ENCODE data around the gene PCGF3.

The PCGF3 gene

GRCh38 chr4:709348-709747 lies 3.7 kb downstream of the PCGF3 start:
- H3F3A ChIP-seq (ENCODE audit: low read depth): no peaks in the 10 kb centered on the region
- H3K9ac ChIP-seq (ENCODE audit: low read depth, low read length, poor library complexity, severe bottlenecking): no peak overlapping the region
- TF ChIP-seq CTCF (conservative IDR thresholded peaks at IDR 0.05; ENCODE audit: low read length) (no peak), EZH2phosphoT487 (IDR thresholded peaks at IDR 0.05; ENCODE audit: borderline replicate concordance) (no peak)
- H3K4me1 ChIP-seq (ENCODE audit: insufficient read depth, low read length, poor library complexity, severe bottlenecking): peaks cover 29% of the 10 kb centered on the region
- H2AFZ ChIP-seq (ENCODE audit: low read length): no peak overlapping the region
- peaks cover 41% of the 10 kb centered on the region for H4K20me1 ChIP-seq (ENCODE audit: insufficient read depth, low read length, poor library complexity, severe bottlenecking)
- H3K9me2 ChIP-seq (replicated peaks; ENCODE audit: low read depth, low read length): no peaks in the 10 kb centered on the region
- no peaks in the 10 kb centered on the region for H3K36me3 ChIP-seq (ENCODE audit: insufficient read depth, low read length)
- H3K27me3 ChIP-seq (ENCODE audit: insufficient read depth, low read length, poor library complexity, severe bottlenecking): peaks cover 5% of the 10 kb centered on the region
- peaks cover 80% of the 10 kb centered on the region for H3K79me2 ChIP-seq (ENCODE audit: insufficient read depth, low read length)
- no peaks in the 10 kb centered on the region for H3K9me3 ChIP-seq (ENCODE audit: insufficient read depth, low read depth, low read length)
- peak overlapping the region; percentile 99 for H3K4me2 ChIP-seq (ENCODE audit: low read depth, low read length, poor library complexity, severe bottlenecking)
- H3K4me3 ChIP-seq (ENCODE audit: low read length, poor library complexity, severe bottlenecking): peak overlapping the region; percentile 98

GRCh38 chr4:710116-710515 lies 4.5 kb downstream of the PCGF3 start:
- peak overlapping the region; percentile 99 for H3K4me2 ChIP-seq (ENCODE audit: low read depth, low read length, poor library complexity, severe bottlenecking)
- peaks cover 29% of the 10 kb centered on the region for H3K4me1 ChIP-seq (ENCODE audit: insufficient read depth, low read length, poor library complexity, severe bottlenecking)
- peaks cover 5% of the 10 kb centered on the region for H3K27me3 ChIP-seq (ENCODE audit: insufficient read depth, low read length, poor library complexity, severe bottlenecking)
- no peaks in the 10 kb centered on the region for H3K9me3 ChIP-seq (ENCODE audit: insufficient read depth, low read depth, low read length)
- no peak for TF ChIP-seq CTCF (conservative IDR thresholded peaks at IDR 0.05; ENCODE audit: low read length)
- no peak for TF ChIP-seq EZH2phosphoT487 (IDR thresholded peaks at IDR 0.05; ENCODE audit: borderline replicate concordance)
- no peaks in the 10 kb centered on the region for H3K36me3 ChIP-seq (ENCODE audit: insufficient read depth, low read length)
- no peak overlapping the region for H2AFZ ChIP-seq (ENCODE audit: low read length)
- H3K4me3 ChIP-seq (ENCODE audit: low read length, poor library complexity, severe bottlenecking): peak overlapping the region; percentile 98
- peak overlapping the region; percentile 22 for H3K9ac ChIP-seq (ENCODE audit: low read depth, low read length, poor library complexity, severe bottlenecking)
- H4K20me1 ChIP-seq (ENCODE audit: insufficient read depth, low read length, poor library complexity, severe bottlenecking): peaks cover 47% of the 10 kb centered on the region
- H3K79me2 ChIP-seq (ENCODE audit: insufficient read depth, low read length): peaks cover 88% of the 10 kb centered on the region
- H3F3A ChIP-seq (ENCODE audit: low read depth): no peaks in the 10 kb centered on the region
- no peaks in the 10 kb centered on the region for H3K9me2 ChIP-seq (replicated peaks; ENCODE audit: low read depth, low read length)

GRCh38 chr4:710916-711315 lies 5.3 kb downstream of the PCGF3 start:
- H2AFZ ChIP-seq (ENCODE audit: low read length): no peak overlapping the region
- H3K9me3 ChIP-seq (ENCODE audit: insufficient read depth, low read depth, low read length): no peaks in the 10 kb centered on the region
- no peaks in the 10 kb centered on the region for H3K36me3 ChIP-seq (ENCODE audit: insufficient read depth, low read length)
- peaks cover 3% of the 10 kb centered on the region for H3K27me3 ChIP-seq (ENCODE audit: insufficient read depth, low read length, poor library complexity, severe bottlenecking)
- H3K9me2 ChIP-seq (replicated peaks; ENCODE audit: low read depth, low read length): no peaks in the 10 kb centered on the region
- peaks cover 29% of the 10 kb centered on the region for H3K4me1 ChIP-seq (ENCODE audit: insufficient read depth, low read length, poor library complexity, severe bottlenecking)
- TF ChIP-seq EZH2phosphoT487 (IDR thresholded peaks at IDR 0.05; ENCODE audit: borderline replicate concordance) (no peak), CTCF (conservative IDR thresholded peaks at IDR 0.05; ENCODE audit: low read length) (no peak)
- H3F3A ChIP-seq (ENCODE audit: low read depth): no peaks in the 10 kb centered on the region
- peak overlapping the region; percentile 22 for H3K9ac ChIP-seq (ENCODE audit: low read depth, low read length, poor library complexity, severe bottlenecking)
- peak overlapping the region; percentile 99 for H3K4me2 ChIP-seq (ENCODE audit: low read depth, low read length, poor library complexity, severe bottlenecking)
- H4K20me1 ChIP-seq (ENCODE audit: insufficient read depth, low read length, poor library complexity, severe bottlenecking): peaks cover 48% of the 10 kb centered on the region
- peak overlapping the region; percentile 98 for H3K4me3 ChIP-seq (ENCODE audit: low read length, poor library complexity, severe bottlenecking)
- H3K79me2 ChIP-seq (ENCODE audit: insufficient read depth, low read length): peaks cover 87% of the 10 kb centered on the region

Data from Loucy (cell line).